Keratinocyte (primary cell): ENCODE results near the gene SOX5. TPM values are rescaled to one million over a fixed set of nuclear protein-coding genes. Genes with fewer than 3 reads are reported as not detected.
A peak's percentile ranks its signal among the peaks of the same experiment; 100 is the strongest.

Source experiments
- DNase-seq: peaks from one replicate; pipeline ENCODE4 v3.0.0-alpha.2; 2011; ENCODE audit warnings: low read depth, missing footprints, low spot score
- FAIRE-seq: peaks from 2 replicates; lab custom pipeline; 2011; peaks lifted over from hg19 to GRCh38; lab: Jason Lieb, UNC
- H2AFZ ChIP-seq: 2 replicates; pipeline ENCODE4 v1.6.0; 2012; ENCODE audit warnings: low read length, control low read depth, inconsistent platforms; ENCODE audit not compliant: control insufficient read depth
- H3K27ac ChIP-seq: 2 replicates; pipeline ENCODE4 v1.5.1; 2011; ENCODE audit warnings: low read length; ENCODE audit not compliant: control insufficient read depth, insufficient read depth
- H3K27me3 ChIP-seq: 3 replicates; pipeline ENCODE4 v1.6.0; 2011; ENCODE audit warnings: low read length; ENCODE audit not compliant: control insufficient read depth, insufficient read depth; ENCODE audit errors: extremely low read depth
- H3K36me3 ChIP-seq, 2 experiments: 2 replicates in 1 of 2; 3 replicates in 1 of 2; pipeline ENCODE4 v1.5.1; 2011; ENCODE audit warnings: low read length in 2 of 2, mild to moderate bottlenecking in 1 of 2; ENCODE audit not compliant: control insufficient read depth in 2 of 2, insufficient read depth in 2 of 2; ENCODE audit errors: extremely low read depth in 1 of 2
- H3K4me1 ChIP-seq: 3 replicates; pipeline ENCODE4 v1.5.1; 2011; ENCODE audit warnings: low read length; ENCODE audit not compliant: control insufficient read depth, insufficient read depth; ENCODE audit errors: extremely low read depth
- H3K4me2 ChIP-seq: 3 replicates; pipeline ENCODE4 v1.6.0; 2011; ENCODE audit warnings: low read depth, low read length; ENCODE audit not compliant: control insufficient read depth, insufficient read depth; ENCODE audit errors: extremely low read depth
- H3K4me3 ChIP-seq, 3 experiments: fragments of 200-600 bp in 1 of 3; sonication (generic) in 1 of 3; 2 replicates in 2 of 3; 3 replicates in 1 of 3; pipeline ENCODE4 v1.5.1; 2011 to 2016; ENCODE audit warnings: low read length in 3 of 3, mild to moderate bottlenecking in 3 of 3, control low read depth in 2 of 3, inconsistent platforms in 1 of 3, low read depth in 1 of 3, mixed read lengths in 1 of 3, mixed run types in 1 of 3, moderate library complexity in 1 of 3; ENCODE audit not compliant: control insufficient read depth in 2 of 3, insufficient read depth in 2 of 3; ENCODE audit errors: extremely low read depth in 1 of 3
- H3K79me2 ChIP-seq: 2 replicates; pipeline ENCODE4 v1.6.0; 2012; ENCODE audit warnings: low read length; ENCODE audit not compliant: control insufficient read depth, insufficient read depth
- H3K9ac ChIP-seq: 3 replicates; pipeline ENCODE4 v1.6.0; 2011; ENCODE audit warnings: low read length; ENCODE audit not compliant: control insufficient read depth, insufficient read depth; ENCODE audit errors: extremely low read depth
- H3K9me1 ChIP-seq: 3 replicates; pipeline ENCODE4 v1.6.0; 2011; ENCODE audit warnings: low read length; ENCODE audit not compliant: control insufficient read depth, insufficient read depth; ENCODE audit errors: extremely low read depth
- H3K9me3 ChIP-seq: 2 replicates; pipeline ENCODE4 v1.5.1; 2012; ENCODE audit warnings: low read depth, low read length; ENCODE audit not compliant: control insufficient read depth
- H4K20me1 ChIP-seq: 3 replicates; pipeline ENCODE4 v1.6.0; 2011; ENCODE audit warnings: low read length; ENCODE audit not compliant: control insufficient read depth, insufficient read depth; ENCODE audit errors: extremely low read depth
- CTCF ChIP-seq, 3 experiments: IDR thresholded peaks in 1 of 3; conservative IDR thresholded peaks in 1 of 3; optimal IDR thresholded peaks in 1 of 3; 2 replicates in 2 of 3; 3 replicates in 1 of 3; pipeline versions ENCODE3 to v1.5.1; 2011; ENCODE audit warnings: low read length in 3 of 3, mild to moderate bottlenecking in 3 of 3, moderate library complexity in 2 of 3, control low read depth in 1 of 3, inconsistent platforms in 1 of 3; ENCODE audit not compliant: insufficient read depth in 2 of 3; ENCODE audit errors: extremely low read depth in 1 of 3
- EZH2 ChIP-seq: IDR thresholded peaks from one replicate; pipeline ENCODE4 v1.6.1; 2012; ENCODE audit warnings: inconsistent platforms, mild to moderate bottlenecking, low read length, moderate library complexity
- dilution Hi-C: fragments of 300-500 bp; cut with MboI; formaldehyde crosslinking; loops from one replicate; pipeline ENCODE4 v1.7.0; 2020; ENCODE audit warnings: low sequenced_read_pairs; ENCODE audit not compliant: extremely low pct_ligation_motif_present
- polyA plus RNA-seq, 5 experiments: library from polyadenylated mRNA; depleted of rRNA in 3 of 5; stranded (reverse) in 3 of 5; stranded (forward) in 1 of 5; unstranded in 1 of 5; fragments of >200 nt; gene quantifications; 1 replicate in 1 of 5; 2 replicates in 3 of 5; 3 replicates in 1 of 5; pipeline versions ENCODE4 v1.2.1 to v1.2.3, GENCODE V29; 2011 to 2012; ENCODE audit warnings: missing spikeins in 2 of 5, low read depth in 1 of 5, low replicate concordance in 1 of 5

SOX5 gene
- polyA plus RNA-seq, 1 donor (not counting 4 experiments of a cell fraction or from before 2014, with no cell fraction given), result not detected

DNA sequence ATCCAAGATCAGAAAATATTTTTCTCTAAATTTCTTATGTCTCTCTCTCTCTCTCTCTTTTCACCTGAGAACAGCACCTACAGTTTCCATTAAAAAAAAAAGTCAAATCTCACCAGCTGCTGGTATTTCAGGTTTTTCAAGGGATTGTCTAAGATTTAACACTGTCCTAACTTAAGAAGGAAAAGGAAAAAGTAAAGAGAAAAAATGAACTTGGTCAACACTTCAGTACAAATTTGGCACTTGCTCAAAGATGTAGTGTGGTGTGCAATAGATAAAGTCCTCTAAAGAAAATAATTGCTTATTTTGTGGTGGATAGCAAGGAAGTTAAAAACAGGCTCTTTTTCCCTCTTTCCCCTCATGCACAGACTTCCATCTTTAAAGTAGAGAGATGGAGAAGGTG is 416.2 kb downstream of the SOX5 start:
- H3K27me3 ChIP-seq, result no peaks in the 10 kb centered on the region
- TF ChIP-seq CTCF (optimal IDR thresholded peaks at IDR 0.05 in 1 of 3, IDR thresholded peaks at IDR 0.05 in 1 of 3, conservative IDR thresholded peaks at IDR 0.05 in 1 of 3; ENCODE audit: extremely low read depth in 1 of 3, insufficient read depth in 2 of 3, low read length in 3 of 3), result no peak
- no peak for TF ChIP-seq EZH2
- no peak overlapping the region for H3K4me2 ChIP-seq
- dilution Hi-C loops, result no loop called here
- no peaks in the 10 kb centered on the region for H3K9me3 ChIP-seq
- H2AFZ ChIP-seq, result no peak overlapping the region
- no peaks in the 10 kb centered on the region for H3K36me3 ChIP-seq
- no peak overlapping the region for H3K27ac ChIP-seq
- H3K9me1 ChIP-seq, result no peaks in the 10 kb centered on the region
- FAIRE-seq (no peak), DNase-seq (no peak)
- H3K4me1 ChIP-seq, result no peaks in the 10 kb centered on the region
- H3K79me2 ChIP-seq, result no peaks in the 10 kb centered on the region
- no peak overlapping the region for H3K4me3 ChIP-seq
- H4K20me1 ChIP-seq, result no peaks in the 10 kb centered on the region
- no peak overlapping the region for H3K9ac ChIP-seq

GRCh38 chr12:23528316-23528715 is 421.2 kb downstream of the SOX5 start:
- no peak overlapping the region for H3K4me3 ChIP-seq
- H3K4me2 ChIP-seq, result no peak overlapping the region
- no peaks in the 10 kb centered on the region for H3K9me3 ChIP-seq
- no peak for DNase-seq
- H3K36me3 ChIP-seq, result no peaks in the 10 kb centered on the region
- dilution Hi-C loops, result no loop called here
- H3K9me1 ChIP-seq, result no peaks in the 10 kb centered on the region
- no peak overlapping the region for H3K9ac ChIP-seq
- FAIRE-seq, result peak; percentile 36
- no peaks in the 10 kb centered on the region for H4K20me1 ChIP-seq
- no peaks in the 10 kb centered on the region for H3K27me3 ChIP-seq
- peaks cover 10% of the 10 kb centered on the region for H3K4me1 ChIP-seq
- no peak overlapping the region for H3K27ac ChIP-seq
- TF ChIP-seq EZH2 (no peak), CTCF (optimal IDR thresholded peaks at IDR 0.05 in 1 of 3, IDR thresholded peaks at IDR 0.05 in 1 of 3, conservative IDR thresholded peaks at IDR 0.05 in 1 of 3; ENCODE audit: extremely low read depth in 1 of 3, insufficient read depth in 2 of 3, low read length in 3 of 3) (peak in 2 of 3 experiments; percentile 11 to 14)
- H3K79me2 ChIP-seq, result no peaks in the 10 kb centered on the region
- H2AFZ ChIP-seq, result no peak overlapping the region
